ENCODE data around the gene TTF2. TPM values are rescaled to one million over a fixed set of nuclear protein-coding genes. Genes with fewer than 3 reads are reported as not detected.

TTF2 gene
- total RNA-seq, 4 donors from 2014 or later = 8.2 to 56.4 (median 17.0) TPM

DNA sequence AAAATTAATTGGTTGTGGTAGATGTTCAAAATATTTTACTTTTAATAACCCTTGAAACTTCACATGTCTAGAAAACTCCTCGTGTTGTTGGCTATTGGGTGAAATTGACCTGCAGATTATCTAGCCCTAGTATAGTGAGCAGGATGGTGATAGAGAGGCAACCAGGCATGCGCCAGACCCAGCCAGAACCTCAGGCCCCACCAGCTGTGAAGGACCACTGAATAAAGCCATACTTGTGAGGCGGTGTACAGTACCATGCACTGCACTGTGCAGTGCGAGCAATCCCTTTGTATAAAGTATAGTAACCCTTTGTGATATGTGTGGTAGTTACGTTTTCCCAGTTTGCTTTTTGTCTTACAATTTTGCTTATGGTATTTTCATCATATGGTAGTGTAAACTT, 8.5 kb downstream of the TTF2 start:
- Histone ChIP-seq H3K9me3 (no peaks in the 10 kb centered on the region), H3K27me3 (no peaks in the 10 kb centered on the region), H3K27ac (no peak overlapping the region), H3K4me1 (no peaks in the 10 kb centered on the region), H3K4me3 (no peak overlapping the region), H3K36me3 (no peaks in the 10 kb centered on the region)
- TF ChIP-seq, protein P1, sequence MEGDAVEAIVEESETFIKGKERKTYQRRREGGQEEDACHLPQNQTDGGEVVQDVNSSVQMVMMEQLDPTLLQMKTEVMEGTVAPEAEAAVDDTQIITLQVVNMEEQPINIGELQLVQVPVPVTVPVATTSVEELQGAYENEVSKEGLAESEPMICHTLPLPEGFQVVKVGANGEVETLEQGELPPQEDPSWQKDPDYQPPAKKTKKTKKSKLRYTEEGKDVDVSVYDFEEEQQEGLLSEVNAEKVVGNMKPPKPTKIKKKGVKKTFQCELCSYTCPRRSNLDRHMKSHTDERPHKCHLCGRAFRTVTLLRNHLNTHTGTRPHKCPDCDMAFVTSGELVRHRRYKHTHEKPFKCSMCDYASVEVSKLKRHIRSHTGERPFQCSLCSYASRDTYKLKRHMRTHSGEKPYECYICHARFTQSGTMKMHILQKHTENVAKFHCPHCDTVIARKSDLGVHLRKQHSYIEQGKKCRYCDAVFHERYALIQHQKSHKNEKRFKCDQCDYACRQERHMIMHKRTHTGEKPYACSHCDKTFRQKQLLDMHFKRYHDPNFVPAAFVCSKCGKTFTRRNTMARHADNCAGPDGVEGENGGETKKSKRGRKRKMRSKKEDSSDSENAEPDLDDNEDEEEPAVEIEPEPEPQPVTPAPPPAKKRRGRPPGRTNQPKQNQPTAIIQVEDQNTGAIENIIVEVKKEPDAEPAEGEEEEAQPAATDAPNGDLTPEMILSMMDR (IDR thresholded peaks at IDR 0.05) = no peak
- no peak for TF ChIP-seq POLR2A (IDR thresholded peaks at IDR 0.05)
- DNase-seq = no peak
- intact Hi-C loops (cut with DNase I; ENCODE audit: low total_unique reads) = loop anchor here (10.0 kb wide), 1 partner anchor 494 kb away; the partner anchor contains the start of gene CD58

DNA sequence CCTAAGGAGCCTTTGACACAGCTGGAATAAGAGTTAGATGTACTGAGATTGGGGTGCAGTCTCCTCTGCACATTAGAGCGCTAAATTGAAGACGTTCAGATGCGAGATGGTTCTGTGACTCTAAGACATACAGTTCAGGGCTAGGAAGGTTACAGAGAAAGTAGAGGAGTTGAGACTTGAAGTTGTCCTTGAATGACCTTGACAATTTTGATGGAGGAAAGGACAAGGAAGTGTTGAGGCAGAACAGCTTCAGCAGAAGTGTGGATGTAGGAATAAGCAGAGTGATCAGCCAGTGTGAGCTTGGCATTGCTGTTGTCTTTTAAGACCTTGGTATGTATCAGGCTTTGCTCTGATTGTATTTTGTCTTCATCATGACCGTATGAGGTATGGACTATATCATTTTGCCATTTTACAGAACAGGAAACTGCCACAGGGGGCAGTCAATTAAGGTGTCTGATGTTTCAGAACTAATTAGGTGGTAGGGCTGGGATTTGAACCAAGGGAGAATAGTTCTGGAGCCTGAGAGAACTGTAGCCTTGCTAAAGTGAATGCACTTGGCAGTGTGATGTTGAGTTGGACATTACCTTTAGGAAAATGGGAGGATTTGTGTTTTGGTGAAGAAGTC, 9.2 kb downstream of the TTF2 start:
- Histone ChIP-seq H3K4me1 (no peaks in the 10 kb centered on the region), H3K27me3 (no peaks in the 10 kb centered on the region), H3K4me3 (no peak overlapping the region), H3K9me3 (no peaks in the 10 kb centered on the region), H3K36me3 (no peaks in the 10 kb centered on the region), H3K27ac (no peak overlapping the region)
- TF ChIP-seq POLR2A (IDR thresholded peaks at IDR 0.05) = no peak
- TF ChIP-seq, protein P1 (IDR thresholded peaks at IDR 0.05) = no peak
- DNase-seq = no peak
- intact Hi-C loops (cut with DNase I; ENCODE audit: low total_unique reads) = loop anchor here (10.0 kb wide), 1 partner anchor 495 kb away; the partner anchor contains the start of gene CD58

DNA sequence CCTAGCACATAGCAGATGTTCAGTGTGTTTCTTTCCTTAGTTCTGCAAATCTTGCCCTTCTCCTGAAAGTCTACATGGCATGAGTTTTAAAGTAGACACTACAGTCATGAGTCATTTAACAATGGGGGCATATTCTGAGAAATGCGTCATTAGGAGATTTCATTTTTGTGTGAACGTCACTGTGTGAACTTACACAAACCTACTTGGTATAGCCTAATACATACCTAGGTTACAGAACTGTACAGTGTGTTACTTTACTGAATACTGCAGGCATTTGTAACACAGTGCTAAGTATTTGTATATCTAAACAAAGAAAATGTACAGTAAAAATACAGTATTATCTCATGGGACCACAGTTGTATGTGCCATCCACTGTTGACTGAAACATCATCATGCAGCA, 10.0 kb downstream of the TTF2 start:
- TF ChIP-seq, protein P1 (IDR thresholded peaks at IDR 0.05) = no peak
- TF ChIP-seq POLR2A (IDR thresholded peaks at IDR 0.05) = no peak
- intact Hi-C loops (cut with DNase I; ENCODE audit: low total_unique reads) = no loop called here
- H3K36me3 ChIP-seq = no peaks in the 10 kb centered on the region
- no peak overlapping the region for H3K27ac ChIP-seq
- no peak overlapping the region for H3K4me3 ChIP-seq
- H3K9me3 ChIP-seq = no peaks in the 10 kb centered on the region
- H3K27me3 ChIP-seq = no peaks in the 10 kb centered on the region
- H3K4me1 ChIP-seq = no peaks in the 10 kb centered on the region
- no peak for DNase-seq

DNA sequence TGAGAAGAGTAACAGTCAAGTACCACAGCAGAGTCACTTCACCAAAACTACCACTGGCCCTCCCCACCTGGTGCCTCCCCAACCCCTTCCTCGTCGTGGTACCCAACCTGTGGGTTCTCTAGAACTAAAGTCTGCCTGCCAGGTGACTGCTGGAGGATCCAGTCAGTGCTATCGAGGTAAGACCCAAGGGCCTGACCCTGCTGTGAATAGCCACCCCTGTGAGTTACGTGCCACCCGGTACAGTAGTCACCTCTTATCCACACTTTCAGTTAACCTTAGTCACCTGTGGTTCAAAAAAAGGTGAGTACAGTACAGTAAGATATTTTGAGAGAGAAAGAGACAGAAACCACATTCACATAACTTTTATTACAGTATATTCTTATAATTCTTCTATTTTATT, 16.5 kb downstream of the TTF2 start:
- TF ChIP-seq, protein P1 (IDR thresholded peaks at IDR 0.05) = no peak
- TF ChIP-seq POLR2A (IDR thresholded peaks at IDR 0.05) = no peak
- H3K27me3 ChIP-seq = no peaks in the 10 kb centered on the region
- no peaks in the 10 kb centered on the region for H3K9me3 ChIP-seq
- intact Hi-C loops (cut with DNase I; ENCODE audit: low total_unique reads) = no loop called here
- H3K4me3 ChIP-seq = no peak overlapping the region
- H3K36me3 ChIP-seq = no peaks in the 10 kb centered on the region
- H3K27ac ChIP-seq = no peak overlapping the region
- DNase-seq = no peak
- H3K4me1 ChIP-seq = no peaks in the 10 kb centered on the region

DNA sequence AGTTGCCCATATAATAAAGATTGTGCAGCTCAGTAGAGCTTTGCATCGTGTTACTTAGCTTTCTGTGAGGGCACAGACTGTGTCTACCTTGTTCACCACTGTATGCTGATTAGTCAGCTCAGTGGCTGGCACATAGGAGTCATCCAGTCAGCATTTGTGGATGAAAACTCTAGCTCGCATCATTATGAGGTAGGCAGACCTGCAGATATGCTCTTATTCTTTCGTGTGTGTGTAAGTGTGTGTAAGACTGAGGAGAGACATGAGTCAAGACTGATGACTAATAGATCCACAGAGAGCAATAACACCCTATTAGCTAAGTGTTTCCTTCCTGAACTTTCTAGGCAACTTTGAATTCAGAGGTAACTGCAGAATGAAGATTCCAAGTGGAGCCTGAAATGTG, 17.1 kb downstream of the TTF2 start:
- Histone ChIP-seq H3K27me3 (no peaks in the 10 kb centered on the region), H3K9me3 (no peaks in the 10 kb centered on the region), H3K4me1 (no peaks in the 10 kb centered on the region), H3K36me3 (no peaks in the 10 kb centered on the region), H3K4me3 (no peak overlapping the region), H3K27ac (no peak overlapping the region)
- intact Hi-C loops (cut with DNase I; ENCODE audit: low total_unique reads) = no loop called here
- no peak for DNase-seq
- TF ChIP-seq, protein P1 (IDR thresholded peaks at IDR 0.05) = no peak
- TF ChIP-seq POLR2A (IDR thresholded peaks at IDR 0.05) = no peak

Measured in uterus (tissue), 4 donors.